Endodermal cell (in vitro differentiated cells): ENCODE results near the gene ECHS1. TPM values are rescaled to one million over a fixed set of nuclear protein-coding genes. Genes with fewer than 3 reads are reported as not detected.

Experiments
- DNase-seq: peaks from one replicate; pipeline ENCODE4 v3.0.0-alpha.2; 2017
- H3K27ac ChIP-seq: 2 replicates; pipeline ENCODE4 v1.5.1; 2013; ENCODE audit warnings: mild to moderate bottlenecking, low read depth, low read length, moderate library complexity
- H3K27me3 ChIP-seq: 2 replicates; pipeline ENCODE4 v1.6.1; 2013; ENCODE audit warnings: mild to moderate bottlenecking, low read length, moderate library complexity; ENCODE audit not compliant: insufficient read depth, control insufficient read depth, poor library complexity, severe bottlenecking
- H3K36me3 ChIP-seq: 2 replicates; pipeline ENCODE4 v1.7.0; 2013; ENCODE audit warnings: mild to moderate bottlenecking, low read length, moderate library complexity; ENCODE audit not compliant: control insufficient read depth, insufficient read depth
- H3K4me1 ChIP-seq: one replicate; pipeline ENCODE4 v1.7.0; 2013; ENCODE audit warnings: low read length; ENCODE audit not compliant: control insufficient read depth, insufficient read depth
- H3K4me3 ChIP-seq: 2 replicates; pipeline ENCODE4 v1.5.1; 2013; ENCODE audit warnings: mild to moderate bottlenecking, low read length, moderate library complexity
- H3K9ac ChIP-seq: 2 replicates; pipeline ENCODE4 v1.6.1; 2013; ENCODE audit warnings: mild to moderate bottlenecking, low read length, moderate library complexity; ENCODE audit not compliant: poor library complexity, severe bottlenecking; ENCODE audit errors: extremely low read depth
- H3K9me3 ChIP-seq: 2 replicates; pipeline ENCODE4 v1.6.1; 2013; ENCODE audit warnings: mild to moderate bottlenecking, low read length, moderate library complexity; ENCODE audit not compliant: control insufficient read depth
- H3K27ac Mint-ChIP-seq: 2 replicates; pipeline ENCODE4 v1.8.0; 2020; ENCODE audit warnings: mixed read lengths
- H3K27me3 Mint-ChIP-seq: 2 replicates; pipeline ENCODE4 v1.8.0; 2021; ENCODE audit warnings: mild to moderate bottlenecking, mixed read lengths; ENCODE audit not compliant: insufficient read depth
- H3K36me3 Mint-ChIP-seq: 2 replicates; pipeline ENCODE4 v1.8.0; 2020; ENCODE audit warnings: low read depth, mixed read lengths
- H3K4me1 Mint-ChIP-seq: 2 replicates; pipeline ENCODE4 v1.8.0; 2020; ENCODE audit warnings: mixed read lengths
- H3K4me3 Mint-ChIP-seq: 2 replicates; pipeline ENCODE4 v1.8.0; 2020; ENCODE audit warnings: mild to moderate bottlenecking, moderate library complexity, mixed read lengths
- H3K9me3 Mint-ChIP-seq: 2 replicates; pipeline ENCODE4 v1.8.0; 2020; ENCODE audit warnings: mild to moderate bottlenecking, mixed read lengths
- CTCF ChIP-seq: fragments of 200-600 bp; sonication (generic); conservative IDR thresholded peaks from 2 replicates; pipeline ENCODE4 v1.5.0; 2021; ENCODE audit warnings: antibody characterized with exemption, mild to moderate bottlenecking
- WGBS, 2 experiments: methylation state at CpG; one replicate each; pipeline versions ENCODE4 v1.1.5 to v1.1.7; 2013; ENCODE audit warnings: missing lambda C conversion rate in 2 of 2, mixed read lengths in 1 of 2; ENCODE audit not compliant: insufficient coverage in 1 of 2, insufficient read length in 1 of 2; 5-methylcytosine and 5-hydroxymethylcytosine counted together
- total RNA-seq, 2 donors: library from RNA; stranded (reverse); fragmentation: NEBNext Ultra II Directional in 1 of 2; extraction: Animal tissue kit (Norgen Biotek cat#: 25700) in 1 of 2; gene quantifications; 2 replicates in 1 of 2; 3 replicates in 1 of 2; pipeline ENCODE4 v1.2.1, GENCODE V29; 2021

ECHS1 gene
- total RNA-seq, 2 donors from 2014 or later = 92.3 to 102 TPM

- H3K9me3 Mint-ChIP-seq = no peaks in the 10 kb centered on the region
- no peak overlapping the region for H3K4me3 Mint-ChIP-seq
- Histone ChIP-seq H3K9me3 (no peaks in the 10 kb centered on the region), H3K4me1 (peaks cover 5% of the 10 kb centered on the region), H3K27me3 (no peaks in the 10 kb centered on the region), H3K27ac (no peak overlapping the region), H3K36me3 (peaks cover 43% of the 10 kb centered on the region), H3K9ac (no peak overlapping the region), H3K4me3 (no peak overlapping the region)
- peaks cover 4% of the 10 kb centered on the region for H3K27me3 Mint-ChIP-seq
- no peak for TF ChIP-seq CTCF
- WGBS, 2 experiments = 85 to 89% methylated on average over 18 of the region's 18 CpGs
- no peak for DNase-seq
- no peak overlapping the region for H3K27ac Mint-ChIP-seq
- peaks cover 44% of the 10 kb centered on the region for H3K36me3 Mint-ChIP-seq
- peaks cover 7% of the 10 kb centered on the region for H3K4me1 Mint-ChIP-seq
Measured at GRCh38 chr10:133361773-133362441, 11.2 kb downstream of the ECHS1 start.

DNA sequence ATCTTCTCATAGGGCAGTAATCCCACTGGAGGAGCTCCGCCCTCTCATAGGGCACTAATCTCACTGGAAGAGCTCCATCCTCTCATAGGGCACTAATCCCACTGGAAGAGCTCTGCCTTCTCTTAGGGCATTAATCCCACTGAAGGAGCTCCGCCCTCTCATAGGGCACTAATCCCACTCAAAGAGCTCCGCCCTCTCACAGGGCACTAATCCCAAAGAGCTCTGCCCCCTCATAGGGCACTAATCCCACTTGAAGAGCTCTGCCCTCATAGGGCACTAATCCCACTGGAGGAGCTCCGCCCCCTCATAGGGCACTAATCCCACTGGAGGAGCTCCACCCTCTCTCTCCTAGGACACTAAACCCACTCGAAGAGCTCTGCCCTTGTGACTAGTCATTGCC, 11.9 kb downstream of the ECHS1 start:
- no peak for DNase-seq
- peaks cover 4% of the 10 kb centered on the region for H3K27me3 Mint-ChIP-seq
- peaks cover 43% of the 10 kb centered on the region for H3K36me3 Mint-ChIP-seq
- no peak overlapping the region for H3K4me3 ChIP-seq
- peaks cover 7% of the 10 kb centered on the region for H3K4me1 Mint-ChIP-seq
- WGBS, 2 experiments = 91 to 100% methylated on average over 1 to 5 of the region's 5 CpGs
- H3K9me3 ChIP-seq = no peaks in the 10 kb centered on the region
- TF ChIP-seq CTCF = no peak
- H3K4me1 ChIP-seq = peaks cover 8% of the 10 kb centered on the region
- no peak overlapping the region for H3K27ac Mint-ChIP-seq
- no peak overlapping the region for H3K4me3 Mint-ChIP-seq
- no peaks in the 10 kb centered on the region for H3K9me3 Mint-ChIP-seq
- H3K9ac ChIP-seq = no peak overlapping the region
- H3K36me3 ChIP-seq = peaks cover 37% of the 10 kb centered on the region
- H3K27ac ChIP-seq = no peak overlapping the region
- no peaks in the 10 kb centered on the region for H3K27me3 ChIP-seq

DNA sequence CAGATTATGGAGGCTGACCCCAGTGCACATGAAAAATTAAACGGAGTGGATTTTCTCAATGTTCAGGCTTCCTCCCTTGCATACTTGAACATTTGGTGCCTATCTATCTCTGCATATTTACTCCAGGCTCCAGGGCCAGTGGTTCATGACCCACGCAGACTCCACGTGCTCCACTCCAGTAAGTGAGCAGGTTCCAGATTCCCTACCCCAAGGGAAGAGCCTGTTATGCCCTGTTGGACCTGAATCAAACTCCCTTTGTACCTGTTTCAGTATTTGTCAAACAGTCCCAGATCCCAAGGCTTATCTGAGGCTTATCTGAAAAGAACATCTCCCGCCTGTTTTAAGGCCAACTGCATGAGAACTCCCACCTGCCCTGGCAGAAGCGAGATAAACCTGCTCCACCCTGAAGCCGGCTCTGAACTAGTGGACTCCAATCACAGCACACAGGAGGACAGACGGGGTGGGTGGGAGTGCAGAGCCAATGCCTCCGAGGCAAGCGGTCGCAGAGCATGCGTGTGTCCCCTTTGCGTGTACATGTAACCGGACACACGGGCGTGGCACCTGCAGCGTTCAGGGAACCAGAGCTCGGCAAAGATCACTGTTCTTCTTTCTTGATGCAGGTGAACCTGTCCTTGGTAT, 13.1 kb downstream of the ECHS1 start:
- Mint-ChIP-seq H3K27ac (no peak overlapping the region), H3K27me3 (peaks cover 4% of the 10 kb centered on the region), H3K4me3 (no peak overlapping the region), H3K9me3 (no peaks in the 10 kb centered on the region), H3K36me3 (peaks cover 36% of the 10 kb centered on the region), H3K4me1 (peaks cover 7% of the 10 kb centered on the region)
- peaks cover 33% of the 10 kb centered on the region for H3K36me3 ChIP-seq
- 91 to 92% methylated on average over 17 of the region's 17 CpGs for WGBS, 2 experiments
- no peak for TF ChIP-seq CTCF
- H3K9me3 ChIP-seq = no peaks in the 10 kb centered on the region
- H3K4me3 ChIP-seq = no peak overlapping the region
- no peaks in the 10 kb centered on the region for H3K27me3 ChIP-seq
- no peak overlapping the region for H3K9ac ChIP-seq
- DNase-seq = no peak
- H3K4me1 ChIP-seq = peaks cover 13% of the 10 kb centered on the region
- no peak overlapping the region for H3K27ac ChIP-seq
